ENCODE measurements around the gene TSR1. TPM values are rescaled to one million over a fixed set of nuclear protein-coding genes. Genes with fewer than 3 reads are reported as not detected.

The TSR1 gene
- total and polyA plus RNA-seq, 2 experiments from 2014 or later, result 45.7 to 73.3 TPM

DNA sequence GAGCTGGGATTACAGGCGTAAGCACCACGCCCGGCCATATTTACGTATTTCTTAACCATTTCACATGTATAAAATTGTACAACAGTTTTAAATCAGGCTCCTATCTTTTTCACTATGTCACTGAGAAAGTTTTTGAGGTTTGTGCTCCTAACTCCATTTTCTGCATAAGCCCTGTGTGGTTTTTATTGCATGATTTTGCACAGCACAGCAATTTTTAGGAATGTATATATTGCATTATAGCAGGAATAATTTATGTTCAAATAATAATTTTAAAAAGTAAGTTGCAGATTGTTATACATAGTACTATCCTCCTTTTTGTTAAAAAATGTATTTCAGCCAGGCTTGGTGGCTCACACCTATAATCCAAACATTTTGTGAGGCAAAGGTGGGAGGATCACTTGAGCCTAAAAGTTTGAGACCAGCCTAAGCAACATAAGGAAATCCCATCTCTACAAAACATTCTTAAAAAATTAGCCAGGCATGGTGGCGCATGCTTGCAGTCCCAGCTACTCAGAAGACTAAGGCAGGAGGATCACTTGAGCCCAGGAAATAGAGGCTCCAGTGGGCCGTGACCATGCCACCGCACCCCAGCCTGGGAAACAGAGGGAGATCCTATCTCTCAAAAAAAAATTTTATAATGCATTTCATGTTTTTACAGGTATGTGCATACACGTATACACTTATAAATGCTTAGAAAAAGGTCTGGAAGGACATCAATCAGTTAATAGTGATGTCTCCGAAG lies 58.7 kb downstream of the TSR1 start:
- no peaks in the 10 kb centered on the region for H4K20me1 ChIP-seq (ENCODE audit: insufficient read depth)
- in situ Hi-C loops (cut with MboI), result loop anchor here (10.0 kb wide), 1 partner anchor 373 kb away; no protein-coding TSS in a partner anchor
- no peak overlapping the region for H3K4me2 ChIP-seq (ENCODE audit: unreplicated experiment)
- H3K4me1 ChIP-seq (ENCODE audit: insufficient read depth), result peaks cover 3% of the 10 kb centered on the region; the same call in 1 of the 2 replicates
- H3K9me2 ChIP-seq (ENCODE audit: insufficient read depth), result no peaks in the 10 kb centered on the region
- H3K79me2 ChIP-seq (ENCODE audit: insufficient read depth), result no peaks in the 10 kb centered on the region
- no peaks in the 10 kb centered on the region for H3K9me3 ChIP-seq (ENCODE audit: low read depth)
- H3F3A ChIP-seq (ENCODE audit: insufficient read depth), result peaks cover 8% of the 10 kb centered on the region
- no peaks in the 10 kb centered on the region for H3K27me3 ChIP-seq (replicated peaks; ENCODE audit: insufficient read depth)
- TF ChIP-seq EZH2 (IDR thresholded peaks at IDR 0.05; ENCODE audit: insufficient read depth, poor library complexity, severe bottlenecking) (no peak), EZH2phosphoT487 (IDR thresholded peaks at IDR 0.05; ENCODE audit: insufficient read depth, low read depth) (no peak)
- no peak overlapping the region for H2AFZ ChIP-seq
- H3K9ac ChIP-seq, result no peak overlapping the region
- H3K4me3 ChIP-seq, result no peak overlapping the region
- no peak for DNase-seq
- WGBS, 2 experiments (ENCODE audit: low coverage in 1 of 2, low lambda C conversion rate in 2 of 2, missing lambda C conversion rate in 2 of 2), result 96 to 98% methylated on average over 9 of the region's 9 CpGs
- peaks cover 46% of the 10 kb centered on the region for H3K36me3 ChIP-seq (ENCODE audit: low read depth)
- H3K27ac ChIP-seq, result no peak overlapping the region

DNA sequence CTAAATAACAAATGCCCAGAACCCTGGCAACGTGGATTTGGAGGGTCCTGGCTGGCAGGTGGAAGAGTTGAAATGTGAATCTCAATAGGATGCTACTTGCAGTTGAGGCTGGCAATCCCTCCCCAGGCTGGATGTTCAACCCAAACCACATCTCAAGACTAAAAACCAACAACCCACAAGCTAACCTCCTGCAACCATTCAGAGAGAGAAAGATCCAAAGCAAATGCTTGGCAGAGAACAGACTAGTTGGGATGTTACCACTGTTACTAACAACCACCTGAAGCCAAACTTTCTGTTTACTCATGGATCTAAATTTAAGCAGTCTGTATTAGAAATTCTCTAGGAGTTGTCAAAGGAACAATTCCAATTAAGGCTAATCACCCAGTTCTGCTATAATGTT lies 60.5 kb downstream of the TSR1 start:
- no peak overlapping the region for H3K27ac ChIP-seq
- no peak for DNase-seq
- H3K9ac ChIP-seq, result no peak overlapping the region
- no peaks in the 10 kb centered on the region for H3K9me3 ChIP-seq (ENCODE audit: low read depth)
- WGBS, 2 experiments (ENCODE audit: low coverage in 1 of 2, low lambda C conversion rate in 2 of 2, missing lambda C conversion rate in 2 of 2), result 68 to 72% methylated on average over 1 of the region's 1 CpG
- in situ Hi-C loops (cut with MboI), result loop anchor here (10.0 kb wide), 1 partner anchor 371 kb away; no protein-coding TSS in a partner anchor
- no peaks in the 10 kb centered on the region for H3F3A ChIP-seq (ENCODE audit: insufficient read depth)
- H4K20me1 ChIP-seq (ENCODE audit: insufficient read depth), result no peaks in the 10 kb centered on the region
- TF ChIP-seq EZH2 (IDR thresholded peaks at IDR 0.05; ENCODE audit: insufficient read depth, poor library complexity, severe bottlenecking) (no peak), EZH2phosphoT487 (IDR thresholded peaks at IDR 0.05; ENCODE audit: insufficient read depth, low read depth) (no peak)
- H3K36me3 ChIP-seq (ENCODE audit: low read depth), result peaks cover 32% of the 10 kb centered on the region
- H3K27me3 ChIP-seq (replicated peaks; ENCODE audit: insufficient read depth), result no peaks in the 10 kb centered on the region
- H3K4me3 ChIP-seq, result no peak overlapping the region
- H3K79me2 ChIP-seq (ENCODE audit: insufficient read depth), result no peaks in the 10 kb centered on the region
- no peak overlapping the region for H2AFZ ChIP-seq
- no peaks in the 10 kb centered on the region for H3K4me1 ChIP-seq (ENCODE audit: insufficient read depth)
- H3K4me2 ChIP-seq (ENCODE audit: unreplicated experiment), result no peak overlapping the region
- no peaks in the 10 kb centered on the region for H3K9me2 ChIP-seq (ENCODE audit: insufficient read depth)

DNA sequence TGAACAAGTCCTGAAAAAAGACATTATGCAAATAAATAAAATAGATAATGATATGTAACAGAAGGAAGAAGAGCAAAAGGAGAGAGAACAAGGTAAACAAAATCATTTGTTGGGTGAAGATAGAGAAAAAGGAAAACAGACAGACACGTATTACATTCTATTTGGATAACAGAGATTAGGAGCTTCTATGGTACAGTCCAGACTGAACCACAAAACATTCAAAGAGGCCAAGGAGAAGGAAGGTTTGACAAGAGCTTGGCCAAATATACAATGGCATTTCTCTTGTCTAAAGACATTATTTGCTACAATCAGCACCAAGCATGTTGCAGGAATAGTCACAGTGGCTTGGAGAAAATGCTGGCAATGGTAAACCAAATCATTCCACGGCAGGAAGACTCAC lies 61.8 kb downstream of the TSR1 start:
- in situ Hi-C loops (cut with MboI), result loop anchor here (10.0 kb wide), 1 partner anchor 370 kb away; no protein-coding TSS in a partner anchor

More for the DNA sequence above, 61.8 kb downstream of the TSR1 start:
- H3K9me2 ChIP-seq (ENCODE audit: insufficient read depth), result no peaks in the 10 kb centered on the region
- no peak overlapping the region for H3K4me2 ChIP-seq (ENCODE audit: unreplicated experiment)
- TF ChIP-seq EZH2 (IDR thresholded peaks at IDR 0.05; ENCODE audit: insufficient read depth, poor library complexity, severe bottlenecking) (no peak), EZH2phosphoT487 (IDR thresholded peaks at IDR 0.05; ENCODE audit: insufficient read depth, low read depth) (no peak)
- no peaks in the 10 kb centered on the region for H4K20me1 ChIP-seq (ENCODE audit: insufficient read depth)
- H3K27ac ChIP-seq, result no peak overlapping the region
- H3K4me1 ChIP-seq (ENCODE audit: insufficient read depth), result no peaks in the 10 kb centered on the region
- H2AFZ ChIP-seq, result no peak overlapping the region
- WGBS, 2 experiments (ENCODE audit: low coverage in 1 of 2, low lambda C conversion rate in 2 of 2, missing lambda C conversion rate in 2 of 2), result 18 to 25% methylated on average over 2 of the region's 2 CpGs
- no peak overlapping the region for H3K4me3 ChIP-seq
- peaks cover 21% of the 10 kb centered on the region; the same call in 1 of the 2 replicates for H3K36me3 ChIP-seq (ENCODE audit: low read depth)
- no peak overlapping the region for H3K9ac ChIP-seq
- no peaks in the 10 kb centered on the region for H3K27me3 ChIP-seq (replicated peaks; ENCODE audit: insufficient read depth)
- H3F3A ChIP-seq (ENCODE audit: insufficient read depth), result no peaks in the 10 kb centered on the region
- H3K79me2 ChIP-seq (ENCODE audit: insufficient read depth), result no peaks in the 10 kb centered on the region
- no peak for DNase-seq
- H3K9me3 ChIP-seq (ENCODE audit: low read depth), result no peaks in the 10 kb centered on the region

Small RNAs within 50 kb of the gene (small RNA-seq; reads per million reads assigned to genes)
- gene AC006435.3 (ENCODE audit: low read depth, low replicate concordance) (not detected), gene SNORD91A (ENCODE audit: low read depth, low replicate concordance) (65.6 reads per million, percentile 93 among the genes with 10 or more reads in this experiment), gene SNORD91B (ENCODE audit: low read depth, low replicate concordance) (16.4 reads per million, percentile 88 among the genes with 10 or more reads in this experiment)

Other genes starting within 250 kb of the TSR1 start
- gene SMG6, start 32.7 kb downstream of the TSR1 start, total RNA-seq (2014; rRNA removed; shearing (Covaris generic)), result 34.9 and 63.1 TPM in 2 replicates
- 16.8 and 18.7 TPM in 2 replicates for gene SMG6, start 32.7 kb downstream of the TSR1 start, polyA plus RNA-seq (2016; fragmentation: Nextera tagmentation; extraction: Ambion mirVana)
- 24.2 and 26.3 TPM in 2 replicates for gene SRR, start 32.5 kb downstream of the TSR1 start, total RNA-seq (2014; rRNA removed; shearing (Covaris generic))
- 28.8 and 29.8 TPM in 2 replicates for gene SRR, start 32.5 kb downstream of the TSR1 start, polyA plus RNA-seq (2016; fragmentation: Nextera tagmentation; extraction: Ambion mirVana)
- 29.2 and 32.3 TPM in 2 replicates for gene SGSM2, start 1.0 kb upstream of the TSR1 start, total RNA-seq (2014; rRNA removed; shearing (Covaris generic))
- 17.8 and 19.8 TPM in 2 replicates for gene SGSM2, start 1.0 kb upstream of the TSR1 start, polyA plus RNA-seq (2016; fragmentation: Nextera tagmentation; extraction: Ambion mirVana)
- 3.7 and 6.2 TPM in 2 replicates for gene MNT, start 64.6 kb upstream of the TSR1 start, total RNA-seq (2014; rRNA removed; shearing (Covaris generic))
- 6.2 and 8.2 TPM in 2 replicates for gene MNT, start 64.6 kb upstream of the TSR1 start, polyA plus RNA-seq (2016; fragmentation: Nextera tagmentation; extraction: Ambion mirVana)
- 9.7 and 12.0 TPM in 2 replicates for gene METTL16, start 175.4 kb upstream of the TSR1 start, total RNA-seq (2014; rRNA removed; shearing (Covaris generic))
- 13.0 and 14.4 TPM in 2 replicates for gene METTL16, start 175.4 kb upstream of the TSR1 start, polyA plus RNA-seq (2016; fragmentation: Nextera tagmentation; extraction: Ambion mirVana)

All from GM23248 (cell line).